ENCODE data around the gene SCAF4.
"Not testable (repeated sequence)": the region's sequence is repeated elsewhere in the genome, so short reads cannot be mapped to it uniquely, and the experiment has no call there.

Gene SCAF4

DNA sequence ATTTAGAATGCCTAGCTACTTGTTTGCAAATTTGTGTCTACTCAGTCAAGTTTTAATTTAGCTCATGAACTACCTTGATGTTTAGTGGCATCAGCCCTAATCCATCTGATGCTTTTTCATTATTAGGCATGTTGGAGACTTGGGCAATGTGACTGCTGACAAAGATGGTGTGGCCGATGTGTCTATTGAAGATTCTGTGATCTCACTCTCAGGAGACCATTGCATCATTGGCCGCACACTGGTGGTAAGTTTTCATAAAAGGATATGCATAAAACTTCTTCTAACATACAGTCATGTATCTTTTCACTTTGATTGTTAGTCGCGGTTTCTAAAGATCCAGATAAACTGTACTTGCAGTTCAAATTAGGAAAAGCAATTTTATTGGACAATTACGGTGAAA is 64.8 kb downstream of the SCAF4 start:
- FAIRE-seq (no peak), DNase-seq (ENCODE audit: insufficient read length) (no peak)
- TF ChIP-seq TAF1 (IDR thresholded peaks at IDR 0.05; ENCODE audit: borderline replicate concordance, low read depth, low read length) (no peak), POLR2A (IDR thresholded peaks at IDR 0.05; ENCODE audit: low read depth, low read length) (no peak), POLR2AphosphoS5 (IDR thresholded peaks at IDR 0.05; ENCODE audit: low read depth, low read length) (no peak)

DNA sequence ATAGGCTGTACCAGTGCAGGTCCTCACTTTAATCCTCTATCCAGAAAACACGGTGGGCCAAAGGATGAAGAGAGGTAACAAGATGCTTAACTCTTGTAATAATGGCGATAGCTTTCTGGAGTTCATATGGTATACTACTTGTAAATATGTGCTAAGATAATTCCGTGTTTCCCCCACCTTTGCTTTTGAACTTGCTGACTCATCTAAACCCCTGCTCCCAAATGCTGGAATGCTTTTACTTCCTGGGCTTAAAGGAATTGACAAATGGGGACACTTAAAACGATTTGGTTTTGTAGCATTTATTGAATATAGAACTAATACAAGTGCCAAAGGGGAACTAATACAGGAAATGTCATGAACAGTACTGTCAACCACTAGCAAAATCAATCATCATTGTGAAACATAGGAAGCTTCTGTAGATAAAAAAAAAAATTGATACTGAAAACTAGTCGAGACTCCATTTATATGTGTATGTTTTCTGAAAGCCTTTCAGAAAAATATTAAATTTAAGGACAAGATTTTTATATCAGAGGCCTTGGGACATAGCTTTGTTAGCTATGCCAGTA is 65.4 kb downstream of the SCAF4 start:
- no peak for TF ChIP-seq POLR2A (IDR thresholded peaks at IDR 0.05; ENCODE audit: low read depth, low read length)
- no peak for TF ChIP-seq POLR2AphosphoS5 (IDR thresholded peaks at IDR 0.05; ENCODE audit: low read depth, low read length)
- TF ChIP-seq TAF1 (IDR thresholded peaks at IDR 0.05; ENCODE audit: borderline replicate concordance, low read depth, low read length): no peak

DNA sequence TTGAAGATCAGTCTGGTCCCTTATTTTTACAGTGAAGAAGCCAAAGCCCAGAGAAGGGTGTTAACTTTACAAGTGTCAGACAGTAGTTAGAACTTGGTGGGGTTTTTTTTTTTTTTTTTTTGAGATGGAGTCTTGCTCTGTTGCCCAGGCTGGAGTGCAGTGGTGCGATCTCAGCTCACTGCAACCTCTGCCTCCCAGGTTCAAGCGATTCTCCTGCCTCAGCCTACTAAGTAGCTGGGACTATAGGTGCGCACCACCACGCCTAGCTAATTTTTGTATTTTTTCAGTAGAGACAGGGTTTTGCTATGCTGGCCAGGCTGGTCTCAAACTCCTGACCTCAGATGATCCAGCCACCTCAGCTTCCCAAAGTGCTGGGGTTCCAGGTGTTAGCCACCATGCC is 66.0 kb downstream of the SCAF4 start:
- not testable (repeated sequence) for FAIRE-seq; DNase-seq (ENCODE audit: insufficient read length)

More for the DNA sequence above, 65.4 kb downstream of the SCAF4 start:
- FAIRE-seq (peak; percentile 27), DNase-seq (ENCODE audit: insufficient read length) (no peak)

DNA sequence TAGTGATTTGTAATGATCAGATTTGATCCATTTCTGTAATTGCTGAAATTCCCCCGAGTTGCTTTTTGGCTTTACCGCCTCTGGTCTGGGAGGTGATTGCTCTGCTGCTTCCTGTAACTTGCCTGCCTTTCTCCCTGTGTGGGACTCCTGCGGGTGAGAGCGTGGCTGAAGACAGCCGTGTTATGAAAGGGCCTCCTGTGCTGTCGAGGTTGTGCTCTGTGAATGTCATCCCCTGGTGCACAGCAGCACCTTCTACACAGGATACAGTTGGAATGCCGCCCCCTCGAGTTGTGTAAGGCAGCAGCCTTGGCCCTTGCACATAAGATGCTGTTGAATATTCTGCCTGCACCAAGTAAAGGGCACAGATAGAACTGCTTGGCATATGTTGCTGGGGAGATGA is 66.5 kb downstream of the SCAF4 start:
- no peak for DNase-seq (ENCODE audit: insufficient read length)
- no peak for TF ChIP-seq POLR2A (IDR thresholded peaks at IDR 0.05; ENCODE audit: low read depth, low read length)
- FAIRE-seq: no peak

DNA sequence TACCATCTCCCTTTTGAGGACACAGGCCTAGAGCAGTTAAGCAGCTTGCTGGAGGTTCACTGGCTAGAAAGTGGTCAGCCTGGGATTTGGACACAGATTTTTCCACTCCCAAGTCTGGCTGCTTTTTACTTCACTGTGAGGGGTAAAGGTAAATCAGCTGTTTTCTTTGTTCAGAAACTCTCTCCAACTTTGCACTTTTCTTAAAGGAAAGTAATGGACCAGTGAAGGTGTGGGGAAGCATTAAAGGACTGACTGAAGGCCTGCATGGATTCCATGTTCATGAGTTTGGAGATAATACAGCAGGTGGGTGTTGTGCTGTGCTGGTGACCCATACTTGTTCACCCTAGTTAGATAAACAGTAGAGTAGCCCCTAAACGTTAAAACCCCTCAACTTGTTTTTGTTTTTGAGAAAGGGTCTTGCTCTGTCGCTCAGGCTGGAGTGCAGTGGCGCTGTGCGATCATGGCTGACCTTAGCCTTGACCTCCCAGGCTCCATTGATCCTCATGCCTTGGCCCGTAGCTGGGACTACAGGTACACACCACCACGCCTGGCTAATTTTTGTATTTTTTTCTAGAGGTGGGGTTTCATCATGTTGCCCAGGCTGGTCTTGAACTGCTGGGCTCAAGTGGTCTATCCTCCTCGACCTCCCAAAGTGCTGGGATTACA is 68.2 kb downstream of the SCAF4 start:
- TF ChIP-seq POLR2AphosphoS5 (IDR thresholded peaks at IDR 0.05; ENCODE audit: low read depth, low read length) (0 out of 2 replicates have a peak, but pooled peaks have one; percentile 19), POLR2A (IDR thresholded peaks at IDR 0.05; ENCODE audit: low read depth, low read length) (0 out of 2 replicates have a peak, but pooled peaks have one; percentile 22), TAF1 (IDR thresholded peaks at IDR 0.05; ENCODE audit: borderline replicate concordance, low read depth, low read length) (no peak)
- FAIRE-seq: no peak
- DNase-seq (ENCODE audit: insufficient read length): no peak

DNA sequence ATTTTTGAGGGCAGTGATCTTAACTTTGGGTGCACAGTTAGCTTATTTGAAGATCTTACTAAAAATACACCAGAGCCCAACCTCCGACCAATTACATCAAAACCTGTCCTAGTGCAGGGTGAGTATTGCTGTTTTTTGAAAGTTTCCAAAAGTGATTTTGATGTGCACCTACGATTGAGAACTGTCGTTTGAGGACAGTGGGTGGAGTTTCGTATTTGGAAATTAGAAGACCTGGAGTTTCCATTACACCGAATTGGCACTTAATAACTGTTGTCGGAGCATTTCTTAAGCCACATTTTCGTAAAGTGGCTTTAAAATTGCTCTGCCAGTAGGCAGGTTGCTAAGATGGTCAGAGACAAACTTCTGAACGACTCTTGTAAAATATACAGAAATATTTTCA is 71.3 kb downstream of the SCAF4 start:
- FAIRE-seq (no peak), DNase-seq (ENCODE audit: insufficient read length) (no peak)
- TF ChIP-seq POLR2AphosphoS5 (IDR thresholded peaks at IDR 0.05; ENCODE audit: low read depth, low read length): no peak
- TF ChIP-seq POLR2A (IDR thresholded peaks at IDR 0.05; ENCODE audit: low read depth, low read length): no peak

DNA sequence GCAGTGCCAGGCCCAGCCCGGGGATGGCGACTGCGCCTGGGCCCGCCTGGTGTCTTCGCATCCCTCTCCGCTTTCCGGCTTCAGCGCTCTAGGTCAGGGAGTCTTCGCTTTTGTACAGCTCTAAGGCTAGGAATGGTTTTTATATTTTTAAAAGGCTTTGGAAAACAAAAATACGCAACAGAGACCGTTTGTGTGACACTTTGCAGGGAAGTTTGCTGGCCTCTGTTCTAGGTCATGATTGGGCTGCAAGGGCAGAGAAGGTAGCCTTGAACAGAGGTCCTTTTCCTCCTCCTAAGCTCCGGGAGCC is 71.7 kb downstream of the SCAF4 start:
- DNase-seq (ENCODE audit: insufficient read length) (peak; percentile 37), FAIRE-seq (peak; percentile 86)
- TF ChIP-seq TAF1 (IDR thresholded peaks at IDR 0.05; ENCODE audit: borderline replicate concordance, low read depth, low read length) (no peak), POLR2A (IDR thresholded peaks at IDR 0.05; ENCODE audit: low read depth, low read length) (no peak), POLR2AphosphoS5 (IDR thresholded peaks at IDR 0.05; ENCODE audit: low read depth, low read length) (no peak)

DNA sequence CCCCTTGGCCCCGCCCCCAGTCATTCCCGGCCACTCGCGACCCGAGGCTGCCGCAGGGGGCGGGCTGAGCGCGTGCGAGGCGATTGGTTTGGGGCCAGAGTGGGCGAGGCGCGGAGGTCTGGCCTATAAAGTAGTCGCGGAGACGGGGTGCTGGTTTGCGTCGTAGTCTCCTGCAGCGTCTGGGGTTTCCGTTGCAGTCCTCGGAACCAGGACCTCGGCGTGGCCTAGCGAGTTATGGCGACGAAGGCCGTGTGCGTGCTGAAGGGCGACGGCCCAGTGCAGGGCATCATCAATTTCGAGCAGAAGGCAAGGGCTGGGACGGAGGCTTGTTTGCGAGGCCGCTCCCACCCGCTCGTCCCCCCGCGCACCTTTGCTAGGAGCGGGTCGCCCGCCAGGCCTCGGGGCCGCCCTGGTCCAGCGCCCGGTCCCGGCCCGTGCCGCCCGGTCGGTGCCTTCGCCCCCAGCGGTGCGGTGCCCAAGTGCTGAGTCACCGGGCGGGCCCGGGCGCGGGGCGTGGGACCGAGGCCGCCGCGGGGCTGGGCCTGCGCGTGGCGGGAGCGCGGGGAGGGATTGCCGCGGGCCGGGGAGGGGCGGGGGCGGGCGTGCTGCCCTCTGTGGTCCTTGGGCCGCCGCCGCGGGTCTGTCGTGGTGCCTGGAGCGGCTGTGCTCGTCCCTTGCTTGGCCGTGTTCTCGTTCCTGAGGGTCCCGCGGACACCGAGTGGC is 72.2 kb downstream of the SCAF4 start, which contains the start of gene SOD1:
Gene SOD1, plus strand, starts transcription at position 158 of the 723 bp plus-strand sequence. Its CDS starts 77 bp downstream, at position 235.
- peak; percentile 92 for DNase-seq (ENCODE audit: insufficient read length)
- FAIRE-seq: peak; percentile 88
- TF ChIP-seq POLR2AphosphoS5 (IDR thresholded peaks at IDR 0.05; ENCODE audit: low read depth, low read length): peak; percentile 99
- peak; percentile 99 for TF ChIP-seq POLR2A (IDR thresholded peaks at IDR 0.05; ENCODE audit: low read depth, low read length)
- TF ChIP-seq TAF1 (IDR thresholded peaks at IDR 0.05; ENCODE audit: borderline replicate concordance, low read depth, low read length): peak; percentile 86

DNA sequence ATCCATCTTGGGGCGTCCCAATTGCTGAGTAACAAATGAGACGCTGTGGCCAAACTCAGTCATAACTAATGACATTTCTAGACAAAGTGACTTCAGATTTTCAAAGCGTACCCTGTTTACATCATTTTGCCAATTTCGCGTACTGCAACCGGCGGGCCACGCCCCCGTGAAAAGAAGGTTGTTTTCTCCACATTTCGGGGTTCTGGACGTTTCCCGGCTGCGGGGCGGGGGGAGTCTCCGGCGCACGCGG is 72.7 kb downstream of the SCAF4 start:
- TF ChIP-seq POLR2AphosphoS5 (IDR thresholded peaks at IDR 0.05; ENCODE audit: low read depth, low read length): no peak
- no peak for TF ChIP-seq POLR2A (IDR thresholded peaks at IDR 0.05; ENCODE audit: low read depth, low read length)
- no peak for TF ChIP-seq TAF1 (IDR thresholded peaks at IDR 0.05; ENCODE audit: borderline replicate concordance, low read depth, low read length)
- FAIRE-seq: no peak
- no peak for DNase-seq (ENCODE audit: insufficient read length)

DNA sequence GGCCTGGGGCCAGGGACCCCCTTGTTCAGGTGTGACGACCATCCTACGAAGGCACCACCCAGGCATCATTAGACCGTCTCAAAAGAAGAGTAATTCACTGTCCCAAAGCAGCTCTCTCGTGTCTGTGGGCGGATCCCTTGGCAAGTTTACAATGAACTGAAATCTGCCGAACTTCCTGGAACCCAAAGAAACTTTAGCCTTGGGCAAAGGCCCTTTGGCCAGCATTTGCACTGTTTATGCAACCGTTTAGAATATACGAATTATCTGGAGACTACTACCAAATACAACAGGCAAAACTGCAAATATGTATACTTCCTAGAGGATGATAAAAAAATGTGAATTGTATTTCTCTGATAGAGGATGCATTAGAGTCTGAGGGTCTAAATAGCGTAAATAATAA is 73.9 kb downstream of the SCAF4 start:
- FAIRE-seq (no peak), DNase-seq (ENCODE audit: insufficient read length) (no peak)
- TF ChIP-seq POLR2A (IDR thresholded peaks at IDR 0.05; ENCODE audit: low read depth, low read length) (no peak), TAF1 (IDR thresholded peaks at IDR 0.05; ENCODE audit: borderline replicate concordance, low read depth, low read length) (no peak), POLR2AphosphoS5 (IDR thresholded peaks at IDR 0.05; ENCODE audit: low read depth, low read length) (no peak)

DNA sequence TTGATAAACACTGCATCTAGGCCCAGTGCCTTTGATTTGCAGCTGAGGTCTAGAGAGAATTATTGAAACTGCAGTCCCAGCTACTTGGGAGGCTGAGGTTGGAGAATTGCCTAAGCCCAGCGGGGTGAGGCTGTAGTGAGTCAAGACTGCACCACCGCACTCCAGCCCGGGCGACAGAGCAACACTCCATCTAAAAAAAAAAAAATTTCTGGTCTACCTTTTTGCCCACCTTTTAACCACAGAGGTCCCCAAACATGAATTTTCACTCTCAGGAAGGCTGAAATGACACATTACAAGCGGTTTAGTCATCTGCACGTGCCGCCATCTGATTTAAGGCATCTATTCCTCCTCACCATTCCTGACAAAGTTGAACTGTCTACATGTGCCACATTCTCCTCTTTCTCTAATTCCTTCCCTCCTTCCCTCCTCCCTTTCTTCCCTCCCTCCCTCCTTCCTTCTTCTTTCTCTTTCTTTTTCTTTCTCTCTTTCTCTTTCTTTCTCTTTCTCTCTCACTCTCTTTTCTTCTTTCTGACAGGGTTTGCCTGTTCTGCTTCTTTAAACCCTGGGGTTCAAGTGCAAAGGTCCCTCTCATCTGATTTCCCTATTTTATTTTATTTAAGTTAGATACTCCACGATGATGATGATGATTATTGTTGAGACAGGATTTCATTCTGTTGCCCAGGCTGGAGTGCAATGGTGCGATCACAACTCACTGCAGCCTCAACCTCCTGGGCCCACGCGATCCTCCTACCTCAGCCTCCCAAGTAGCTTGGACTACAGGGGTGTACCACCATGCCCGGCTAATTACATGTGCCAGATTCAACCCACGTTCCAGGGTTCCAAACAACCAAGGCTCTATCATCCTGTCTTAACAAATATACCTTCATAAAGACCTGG is 75.5 kb downstream of the SCAF4 start:
- TF ChIP-seq POLR2A (IDR thresholded peaks at IDR 0.05; ENCODE audit: low read depth, low read length): no peak
- no peak for TF ChIP-seq TAF1 (IDR thresholded peaks at IDR 0.05; ENCODE audit: borderline replicate concordance, low read depth, low read length)
- no peak for TF ChIP-seq POLR2AphosphoS5 (IDR thresholded peaks at IDR 0.05; ENCODE audit: low read depth, low read length)
- DNase-seq (ENCODE audit: insufficient read length) (no peak), FAIRE-seq (no peak)

DNA sequence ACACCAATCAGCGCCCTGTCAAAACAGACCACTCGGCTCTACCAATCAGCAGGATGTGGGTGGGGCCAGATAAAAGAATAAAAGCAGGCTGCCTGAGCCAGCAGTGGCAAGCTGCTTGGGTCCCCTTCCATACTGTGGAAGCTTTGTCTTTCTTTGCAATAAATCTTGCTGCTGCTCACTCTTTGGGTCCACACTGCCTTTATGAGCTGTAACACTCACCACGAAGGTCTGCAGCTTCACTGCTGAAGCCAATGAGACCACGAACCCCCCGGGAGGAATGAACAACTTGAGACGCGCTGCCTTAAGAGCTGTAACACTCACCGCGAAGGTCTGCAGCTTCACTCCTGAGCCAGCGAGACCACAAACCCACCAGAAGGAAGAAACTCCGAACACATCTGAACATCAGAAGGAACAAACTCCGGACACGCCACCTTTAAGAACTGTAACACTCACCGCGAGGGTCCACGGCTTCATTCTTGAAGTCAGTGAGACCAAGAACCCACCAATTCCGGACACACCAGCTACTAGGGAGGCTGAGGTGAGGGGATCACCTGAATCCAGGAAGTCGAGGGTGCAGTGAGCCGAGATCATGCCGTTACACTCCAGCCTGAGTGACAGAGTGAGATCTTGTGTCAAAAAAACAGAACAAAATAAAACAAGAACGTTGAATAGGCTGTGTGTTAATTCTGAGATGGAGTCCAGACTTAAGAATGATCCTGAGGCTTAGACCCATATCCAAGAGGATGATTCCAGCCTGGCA is 76.9 kb downstream of the SCAF4 start:
- not testable (repeated sequence) for DNase-seq (ENCODE audit: insufficient read length)

More for the DNA sequence above, 76.9 kb downstream of the SCAF4 start:
- not testable (repeated sequence) for FAIRE-seq
